Panc1 (cell line): ENCODE data around the gene FGR. TPM values are rescaled to one million over a fixed set of nuclear protein-coding genes. Genes with fewer than 3 reads are reported as not detected.

Source experiments
- ATAC-seq: fragments of 200-7000 bp; cut with Tn5 transposase; 2 replicates; pipeline ENCODE4 v1.9.1; 2020; ENCODE audit warnings: mild to moderate bottlenecking, moderate library complexity
- BruUV-seq: library from RNA; stranded (reverse); fragments of 400-500 nt; replicated peaks from 2 replicates; lab custom pipeline; 2021; lab: Mats Ljungman, UMichigan
- CTCF ChIA-PET: fragments of 300-600 bp; sonication (Branson Sonifier 250); formaldehyde crosslinking; loops from one replicate; lab custom pipeline; 2022; ENCODE audit warnings: antibody characterized with exemption; lab: Charles Lee
- POLR2A ChIA-PET: fragments of 300-600 bp; sonication (Branson Sonifier 250); formaldehyde crosslinking; loops from one replicate; lab custom pipeline; 2022; ENCODE audit warnings: antibody characterized with exemption; lab: Charles Lee
- DNase-seq: peaks from one replicate; pipeline ENCODE4 v3.0.0-alpha.2; 2010; ENCODE audit warnings: low read depth, low spot score
- H3K27ac ChIP-seq: 2 replicates; pipeline ENCODE4 v1.5.1; 2011; ENCODE audit warnings: mild to moderate bottlenecking, low read length, inconsistent platforms
- H3K27me3 ChIP-seq: fragments of 200-500 bp; sonication (Bioruptor generic); 2 replicates; pipeline ENCODE4 v1.6.0; 2014; ENCODE audit warnings: low read length, inconsistent platforms; ENCODE audit not compliant: control insufficient read depth, insufficient read depth
- H3K36me3 ChIP-seq: fragments of 200-500 bp; sonication (Bioruptor generic); 2 replicates; pipeline ENCODE4 v1.5.1; 2014; ENCODE audit warnings: inconsistent platforms, mild to moderate bottlenecking, low read length, moderate library complexity; ENCODE audit not compliant: control insufficient read depth, insufficient read depth
- H3K4me1 ChIP-seq: 2 replicates; pipeline ENCODE4 v1.5.1; 2011; ENCODE audit warnings: inconsistent platforms, mild to moderate bottlenecking, low read length, moderate library complexity; ENCODE audit not compliant: control insufficient read depth, insufficient read depth
- H3K4me3 ChIP-seq, 2 experiments: 2 replicates each; pipeline ENCODE4 v1.5.1; 2011 to 2012; ENCODE audit warnings: low read depth in 2 of 2, low read length in 2 of 2, mild to moderate bottlenecking in 2 of 2, inconsistent platforms in 1 of 2, moderate library complexity in 1 of 2
- H3K9me3 ChIP-seq: fragments of 200-500 bp; sonication (Bioruptor generic); 2 replicates; pipeline ENCODE4 v1.5.1; 2014; ENCODE audit warnings: low read depth, mild to moderate bottlenecking, inconsistent platforms, low read length, moderate library complexity; ENCODE audit not compliant: control insufficient read depth, insufficient read depth
- POLR2AphosphoS5 ChIP-seq: IDR thresholded peaks from 2 replicates; pipeline ENCODE4 v1.6.1; 2012; ENCODE audit warnings: mild to moderate bottlenecking, low read depth, low read length, moderate library complexity
- SIN3A ChIP-seq: IDR thresholded peaks from 2 replicates; pipeline ENCODE4 v1.6.1; 2012; ENCODE audit warnings: low read depth, mild to moderate bottlenecking, low read length, moderate library complexity, borderline replicate concordance; ENCODE audit not compliant: insufficient read depth
- TCF7L2 ChIP-seq: IDR thresholded peaks from 2 replicates; pipeline ENCODE4 v1.6.1; 2011; ENCODE audit warnings: mild to moderate bottlenecking, low read depth, low read length, inconsistent platforms
- in situ Hi-C: cut with HindIII; loops from 2 replicates; pipeline ENCODE4 v1.10.0; 2016; ENCODE audit warnings: low sequenced_read_pairs, low pct_unique_long_range_greater_than_20kb
- intact Hi-C: fragments of 100-400 bp; cut with micrococcal nuclease; formaldehyde crosslinking; loops from one replicate; pipeline ENCODE4 v1.10.0; 2022; ENCODE audit not compliant: unreplicated experiment
- total RNA-seq: library from RNA; stranded (reverse); gene quantifications from one replicate; pipeline ENCODE4 v1.2.1, GENCODE V29; 2021; ENCODE audit not compliant: unreplicated experiment
- TF ChIP-seq, protein P1 (sequence below), 2 experiments: IDR thresholded peaks; 2 replicates each; pipeline ENCODE4 v1.6.1; 2011 to 2012; ENCODE audit warnings: low read depth in 2 of 2, control low read depth in 1 of 2, low read length in 1 of 2, mild to moderate bottlenecking in 1 of 2, moderate library complexity in 1 of 2; ENCODE audit not compliant: insufficient read depth in 1 of 2
- TF ChIP-seq, protein P2 (sequence below): fragments of 450-650 bp; IDR thresholded peaks from 2 replicates; pipeline ENCODE4 v1.5.1; 2017; ENCODE audit warnings: mild to moderate bottlenecking

Gene FGR
- total RNA-seq, 1 experiment from 2014 or later = 0.18 TPM

DNA sequence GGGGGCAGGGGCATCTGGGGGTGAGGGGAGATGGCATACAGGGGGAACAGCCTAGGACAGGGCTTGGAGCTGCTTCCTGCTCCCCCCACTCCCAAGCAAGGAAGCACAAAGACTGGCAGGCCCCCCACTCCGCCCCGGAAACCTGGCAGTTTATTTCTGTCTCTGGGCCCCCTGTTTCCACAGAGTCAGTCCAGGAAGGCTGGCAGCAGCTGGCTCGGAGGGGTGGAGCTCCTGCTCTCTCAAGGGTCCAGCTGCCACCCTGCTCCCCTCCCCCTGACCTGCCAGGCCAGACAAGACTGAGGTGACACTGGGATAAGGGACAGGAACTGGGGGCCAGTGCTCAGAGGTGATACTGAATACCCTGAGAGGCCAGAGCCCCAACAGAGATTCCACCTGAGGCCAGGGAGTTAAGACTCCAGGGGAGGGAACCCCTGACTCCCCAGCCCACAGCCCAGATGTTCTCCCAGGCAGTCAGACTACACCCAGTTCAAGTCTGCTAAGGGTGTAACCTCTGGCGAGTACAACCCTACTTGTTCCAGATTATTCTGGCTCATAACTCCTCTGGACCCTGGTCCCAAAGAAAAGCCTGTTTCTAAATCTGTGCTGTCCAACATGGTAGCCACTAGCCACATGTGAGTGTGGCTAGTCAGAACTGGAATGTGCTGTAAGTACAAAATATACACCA is 57.3 kb downstream of the FGR start:
- POLR2A ChIA-PET = no interaction called here

DNA sequence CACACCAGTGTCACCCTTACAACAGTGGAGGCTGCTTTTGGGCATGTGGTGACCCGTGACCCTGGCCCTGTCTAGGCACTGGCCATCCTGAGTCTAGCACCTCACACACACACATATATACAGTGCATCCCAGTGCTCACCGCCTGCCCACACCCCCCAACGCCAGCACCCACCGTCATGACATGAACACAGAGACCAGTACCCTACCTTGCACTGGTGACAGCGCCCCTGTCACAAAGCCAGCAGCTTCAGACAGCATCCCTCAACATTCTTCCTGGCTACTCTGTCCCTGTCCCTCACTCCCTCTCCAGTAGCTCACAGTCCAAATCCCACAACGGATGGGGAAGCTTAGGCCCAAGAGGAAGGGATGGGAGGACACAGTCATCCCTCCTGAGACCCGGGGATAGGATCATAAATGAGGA is 58.2 kb downstream of the FGR start:
- Histone ChIP-seq H3K9me3 (no peaks in the 10 kb centered on the region), H3K4me1 (peaks cover 50% of the 10 kb centered on the region), H3K4me3 (no peak overlapping the region), H3K27me3 (no peaks in the 10 kb centered on the region), H3K36me3 (no peaks in the 10 kb centered on the region), H3K27ac (peak overlapping the region; percentile 85)
- TF ChIP-seq, protein P1, sequence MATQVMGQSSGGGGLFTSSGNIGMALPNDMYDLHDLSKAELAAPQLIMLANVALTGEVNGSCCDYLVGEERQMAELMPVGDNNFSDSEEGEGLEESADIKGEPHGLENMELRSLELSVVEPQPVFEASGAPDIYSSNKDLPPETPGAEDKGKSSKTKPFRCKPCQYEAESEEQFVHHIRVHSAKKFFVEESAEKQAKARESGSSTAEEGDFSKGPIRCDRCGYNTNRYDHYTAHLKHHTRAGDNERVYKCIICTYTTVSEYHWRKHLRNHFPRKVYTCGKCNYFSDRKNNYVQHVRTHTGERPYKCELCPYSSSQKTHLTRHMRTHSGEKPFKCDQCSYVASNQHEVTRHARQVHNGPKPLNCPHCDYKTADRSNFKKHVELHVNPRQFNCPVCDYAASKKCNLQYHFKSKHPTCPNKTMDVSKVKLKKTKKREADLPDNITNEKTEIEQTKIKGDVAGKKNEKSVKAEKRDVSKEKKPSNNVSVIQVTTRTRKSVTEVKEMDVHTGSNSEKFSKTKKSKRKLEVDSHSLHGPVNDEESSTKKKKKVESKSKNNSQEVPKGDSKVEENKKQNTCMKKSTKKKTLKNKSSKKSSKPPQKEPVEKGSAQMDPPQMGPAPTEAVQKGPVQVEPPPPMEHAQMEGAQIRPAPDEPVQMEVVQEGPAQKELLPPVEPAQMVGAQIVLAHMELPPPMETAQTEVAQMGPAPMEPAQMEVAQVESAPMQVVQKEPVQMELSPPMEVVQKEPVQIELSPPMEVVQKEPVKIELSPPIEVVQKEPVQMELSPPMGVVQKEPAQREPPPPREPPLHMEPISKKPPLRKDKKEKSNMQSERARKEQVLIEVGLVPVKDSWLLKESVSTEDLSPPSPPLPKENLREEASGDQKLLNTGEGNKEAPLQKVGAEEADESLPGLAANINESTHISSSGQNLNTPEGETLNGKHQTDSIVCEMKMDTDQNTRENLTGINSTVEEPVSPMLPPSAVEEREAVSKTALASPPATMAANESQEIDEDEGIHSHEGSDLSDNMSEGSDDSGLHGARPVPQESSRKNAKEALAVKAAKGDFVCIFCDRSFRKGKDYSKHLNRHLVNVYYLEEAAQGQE (IDR thresholded peaks at IDR 0.05; ENCODE audit: insufficient read depth in 1 of 2, low read depth in 2 of 2, low read length in 1 of 2) = no peak
- no peak for TF ChIP-seq SIN3A
- TF ChIP-seq, protein P2, sequence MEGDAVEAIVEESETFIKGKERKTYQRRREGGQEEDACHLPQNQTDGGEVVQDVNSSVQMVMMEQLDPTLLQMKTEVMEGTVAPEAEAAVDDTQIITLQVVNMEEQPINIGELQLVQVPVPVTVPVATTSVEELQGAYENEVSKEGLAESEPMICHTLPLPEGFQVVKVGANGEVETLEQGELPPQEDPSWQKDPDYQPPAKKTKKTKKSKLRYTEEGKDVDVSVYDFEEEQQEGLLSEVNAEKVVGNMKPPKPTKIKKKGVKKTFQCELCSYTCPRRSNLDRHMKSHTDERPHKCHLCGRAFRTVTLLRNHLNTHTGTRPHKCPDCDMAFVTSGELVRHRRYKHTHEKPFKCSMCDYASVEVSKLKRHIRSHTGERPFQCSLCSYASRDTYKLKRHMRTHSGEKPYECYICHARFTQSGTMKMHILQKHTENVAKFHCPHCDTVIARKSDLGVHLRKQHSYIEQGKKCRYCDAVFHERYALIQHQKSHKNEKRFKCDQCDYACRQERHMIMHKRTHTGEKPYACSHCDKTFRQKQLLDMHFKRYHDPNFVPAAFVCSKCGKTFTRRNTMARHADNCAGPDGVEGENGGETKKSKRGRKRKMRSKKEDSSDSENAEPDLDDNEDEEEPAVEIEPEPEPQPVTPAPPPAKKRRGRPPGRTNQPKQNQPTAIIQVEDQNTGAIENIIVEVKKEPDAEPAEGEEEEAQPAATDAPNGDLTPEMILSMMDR = no peak
- TF ChIP-seq POLR2AphosphoS5 = no peak
- no TSS peak for BruUV-seq
- POLR2A ChIA-PET = no interaction called here
- intact Hi-C loops (no loop called here), in situ Hi-C loops (no loop called here)
- no peak for DNase-seq
- CTCF ChIA-PET = interaction anchor here (0.6 kb wide), 1 partner anchor 25 kb away, joined by 4 read pairs; no protein-coding TSS in a partner anchor
- ATAC-seq = no peak

More for the DNA sequence above, 57.3 kb downstream of the FGR start:
- Histone ChIP-seq H3K36me3 (no peaks in the 10 kb centered on the region), H3K27me3 (no peaks in the 10 kb centered on the region), H3K4me3 (no peak overlapping the region), H3K9me3 (no peaks in the 10 kb centered on the region), H3K27ac (peak overlapping the region; percentile 54), H3K4me1 (peaks cover 42% of the 10 kb centered on the region)
- CTCF ChIA-PET = interaction anchor here (0.6 kb wide), 1 partner anchor 24 kb away, joined by 4 read pairs; no protein-coding TSS in a partner anchor
- in situ Hi-C loops (no loop called here), intact Hi-C loops (no loop called here)
- no TSS peak for BruUV-seq
- ATAC-seq (no peak), DNase-seq (no peak)
- TF ChIP-seq SIN3A (no peak), POLR2AphosphoS5 (no peak), TCF7L2 (no peak)
- TF ChIP-seq, protein P1 (IDR thresholded peaks at IDR 0.05; ENCODE audit: insufficient read depth in 1 of 2, low read depth in 2 of 2, low read length in 1 of 2) = no peak
- TF ChIP-seq, protein P2 = no peak
